OCI-LY1 (cell line): ENCODE data around the gene SCRG1.

ENCODE experiments used
- CTCF ChIP-seq: fragments of 200-600 bp; sonication (generic), shearing (Covaris generic); IDR thresholded peaks from 2 replicates; pipeline ENCODE4 v1.5.1; 2017; ENCODE audit warnings: mild to moderate bottlenecking, antibody characterized with exemption, low read length, moderate library complexity, mixed read lengths
- EZH2 ChIP-seq: fragments of 200-600 bp; sonication (generic), shearing (Covaris generic); IDR thresholded peaks from 2 replicates; pipeline ENCODE4 v1.8.0; 2017; ENCODE audit warnings: borderline replicate concordance, mixed run types, mild to moderate bottlenecking, antibody characterized with exemption, low read length, moderate library complexity, mixed read lengths

- no peak for TF ChIP-seq CTCF
- no peak for TF ChIP-seq EZH2
Measured at GRCh38 chr4:173414456-173414855, 15.5 kb upstream of the SCRG1 start.
